Measurements from ENCODE around the gene TCERG1L.
"Not testable (repeated sequence)": the region's sequence is repeated elsewhere in the genome, so short reads cannot be mapped to it uniquely, and the experiment has no call there.

TCERG1L gene

DNA sequence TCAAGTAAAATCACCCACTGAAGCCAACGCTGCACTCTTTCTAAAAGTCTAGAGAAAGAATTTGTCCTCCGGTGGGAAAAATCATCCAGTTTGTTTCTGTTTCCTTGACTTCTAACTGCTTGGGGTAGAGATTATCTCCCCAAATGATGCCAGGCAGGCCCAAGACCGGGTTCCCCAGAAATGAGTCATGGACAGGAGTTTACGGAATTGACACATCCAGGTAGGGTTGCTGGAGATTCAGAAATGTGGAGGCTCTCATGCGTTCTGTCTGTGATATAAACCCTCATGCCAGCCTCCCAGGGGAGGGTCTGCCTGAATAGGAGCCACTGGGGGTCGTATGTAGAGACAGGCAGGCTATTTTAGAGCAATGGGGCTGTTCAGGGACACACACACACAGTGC is 230.9 kb downstream of the TCERG1L start:
- no peak for DNase-seq

DNA sequence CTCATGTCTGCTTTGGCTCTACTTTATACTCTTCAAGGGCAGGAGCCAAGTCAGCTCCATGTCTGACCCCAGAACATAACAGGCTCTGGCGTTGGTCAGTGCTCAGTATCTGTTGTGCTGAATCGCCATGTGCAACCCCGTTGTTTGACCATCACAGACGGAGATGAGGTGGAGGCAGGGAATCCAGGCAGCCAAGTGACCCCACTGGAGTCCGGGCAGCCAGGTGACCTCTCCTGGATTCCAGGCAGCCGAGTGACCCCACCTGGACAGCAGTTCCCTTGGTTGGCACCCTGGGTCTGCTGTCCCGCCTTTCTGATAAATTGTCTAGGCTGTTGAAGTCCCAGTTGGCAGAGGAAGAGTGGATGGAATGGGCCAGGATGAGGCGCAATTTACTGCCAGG is 232.2 kb downstream of the TCERG1L start:
- no peak for DNase-seq

DNA sequence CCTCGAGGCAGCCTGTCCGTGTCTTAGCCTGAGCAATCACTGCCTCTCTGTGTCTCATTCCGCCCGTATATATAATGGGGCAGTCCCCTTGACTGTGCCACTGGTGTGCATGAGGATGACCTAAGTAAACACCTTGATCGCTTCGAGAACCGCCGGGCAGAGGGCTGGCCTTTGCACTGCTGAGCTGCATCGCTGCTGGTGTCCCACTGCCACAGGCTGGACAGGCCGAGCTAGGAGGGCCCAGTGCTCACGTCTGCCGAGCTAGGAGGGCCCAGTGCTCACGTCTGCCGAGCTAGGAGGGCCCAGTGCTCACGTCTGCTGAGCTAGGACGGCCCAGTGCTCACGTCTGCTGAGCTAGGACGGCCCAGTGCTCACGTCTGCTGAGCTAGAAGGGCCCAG is 232.6 kb downstream of the TCERG1L start:
- DNase-seq = not testable (repeated sequence)

DNA sequence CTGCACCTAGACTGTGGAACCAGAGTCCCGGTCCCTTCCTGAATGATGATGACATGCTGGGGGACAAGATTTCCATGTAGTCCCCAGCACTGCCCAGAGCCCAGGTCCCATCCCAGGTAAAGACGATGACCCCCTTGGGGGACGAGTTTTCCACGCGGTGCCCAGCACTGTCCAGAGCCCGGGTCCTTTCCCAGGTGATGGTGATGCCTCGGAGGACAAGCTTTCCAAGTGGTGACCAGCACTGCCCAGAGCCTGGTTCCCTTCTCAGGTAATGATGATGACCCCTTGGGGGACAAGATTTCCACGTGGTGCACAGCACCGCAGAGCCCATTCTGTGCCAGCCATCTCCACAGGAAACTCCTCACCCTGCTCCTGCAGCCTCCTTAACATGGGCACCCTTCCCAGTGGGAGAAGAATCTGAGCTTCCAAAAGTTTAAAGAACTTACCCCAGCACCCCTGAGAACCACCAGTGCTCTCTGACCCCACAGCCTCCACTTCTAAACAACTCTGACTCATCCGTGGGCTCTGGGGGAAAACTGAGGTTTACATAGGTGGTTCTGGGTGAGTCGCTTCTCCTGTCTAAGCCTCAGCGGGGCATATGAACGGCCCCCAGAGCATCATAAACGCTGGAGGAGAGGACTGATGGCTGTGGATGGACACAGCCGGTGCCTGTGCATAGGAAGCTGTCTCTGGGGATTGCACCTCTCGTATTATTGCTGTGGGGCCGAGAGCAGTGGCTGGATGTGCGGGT is 233.2 kb downstream of the TCERG1L start:
- no peak for DNase-seq

DNA sequence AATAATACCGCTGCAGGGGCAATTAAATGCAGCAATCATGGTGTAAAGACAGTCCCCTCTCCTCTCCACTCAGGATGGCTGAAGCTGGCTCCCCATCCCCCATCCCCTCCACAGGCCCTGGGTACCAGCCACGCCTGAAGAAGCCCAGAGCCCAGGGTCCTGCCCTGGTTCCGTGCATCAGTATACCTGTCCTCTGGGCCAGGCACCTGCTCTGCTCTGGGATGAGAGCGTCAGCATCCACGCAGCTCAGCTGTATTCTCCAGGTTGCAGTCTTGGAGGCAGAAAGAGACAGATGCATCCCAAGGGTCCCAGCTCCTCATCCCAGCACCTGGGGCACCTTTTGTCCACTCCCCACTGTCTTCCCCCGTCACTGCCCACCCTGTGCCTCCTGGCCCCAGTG is 233.8 kb downstream of the TCERG1L start:
- DNase-seq = no peak

DNA sequence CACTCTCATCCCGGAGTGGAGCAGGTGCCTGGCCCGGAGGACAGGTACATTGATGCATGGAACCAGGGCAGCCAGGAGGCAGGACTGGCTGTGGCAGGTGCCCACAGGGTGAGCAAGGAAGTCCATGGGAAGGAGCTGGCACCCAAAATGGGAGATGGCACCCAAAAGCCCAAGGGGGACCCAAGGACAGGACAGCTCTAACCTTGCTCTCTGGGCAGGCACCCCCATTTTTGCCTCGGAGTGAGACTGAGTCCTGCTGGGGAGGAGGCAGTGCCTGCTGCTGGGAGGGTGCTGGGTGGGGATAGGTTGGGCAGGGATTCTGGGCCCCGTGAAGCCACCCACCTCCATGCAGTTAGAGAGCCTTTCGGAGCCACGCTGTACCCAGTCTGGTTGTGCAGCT is 234.5 kb downstream of the TCERG1L start:
- no peak for DNase-seq

DNA sequence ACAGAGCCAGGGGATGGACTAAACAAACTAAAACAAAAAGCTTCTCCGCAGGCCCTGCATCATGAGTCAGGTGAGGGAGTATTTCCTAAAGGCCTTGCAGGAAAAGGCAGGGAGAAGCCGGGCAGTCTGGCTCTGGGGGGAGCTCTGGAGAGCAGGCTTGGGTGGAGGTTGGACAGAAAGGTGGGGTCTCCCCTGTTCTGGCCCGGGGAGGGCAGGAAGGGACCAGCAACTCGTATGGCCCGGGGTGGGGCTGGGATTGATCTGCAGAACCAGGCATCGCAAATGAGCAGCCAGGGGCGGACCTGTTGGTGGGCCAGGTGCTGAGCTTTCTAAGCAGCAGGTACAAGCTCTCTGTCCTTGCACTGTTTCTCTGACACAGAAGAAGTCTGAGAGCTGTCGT is 235.2 kb downstream of the TCERG1L start:
- no peak for DNase-seq

DNA sequence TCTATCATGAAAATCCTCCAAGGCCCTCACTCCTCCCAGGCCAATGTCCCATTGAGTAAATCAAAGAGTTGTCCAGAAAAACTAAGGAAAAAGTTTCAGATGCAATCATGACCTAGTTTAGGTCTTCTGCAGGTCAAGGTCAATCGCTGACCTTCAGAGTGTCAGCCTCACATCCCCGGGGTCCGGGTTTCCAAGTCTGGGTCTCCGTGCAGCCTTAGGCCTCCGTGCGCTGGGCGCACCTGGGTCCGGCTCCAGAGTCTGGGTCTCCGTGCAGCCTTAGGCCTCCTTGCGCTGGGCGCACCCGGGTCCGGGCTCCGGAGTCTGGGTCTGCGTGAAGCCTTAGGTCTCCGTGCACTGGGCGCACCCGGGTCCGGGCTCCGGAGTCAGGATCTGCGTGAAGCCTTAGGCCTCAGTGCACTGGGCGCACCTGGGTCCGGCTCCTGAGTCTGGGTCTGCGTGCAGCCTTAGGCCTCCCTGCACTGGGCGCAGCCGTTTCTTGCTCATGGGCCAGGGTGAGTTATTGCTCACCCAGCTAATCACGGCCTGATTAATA is 236.2 kb downstream of the TCERG1L start:
- no peak for DNase-seq

DNA sequence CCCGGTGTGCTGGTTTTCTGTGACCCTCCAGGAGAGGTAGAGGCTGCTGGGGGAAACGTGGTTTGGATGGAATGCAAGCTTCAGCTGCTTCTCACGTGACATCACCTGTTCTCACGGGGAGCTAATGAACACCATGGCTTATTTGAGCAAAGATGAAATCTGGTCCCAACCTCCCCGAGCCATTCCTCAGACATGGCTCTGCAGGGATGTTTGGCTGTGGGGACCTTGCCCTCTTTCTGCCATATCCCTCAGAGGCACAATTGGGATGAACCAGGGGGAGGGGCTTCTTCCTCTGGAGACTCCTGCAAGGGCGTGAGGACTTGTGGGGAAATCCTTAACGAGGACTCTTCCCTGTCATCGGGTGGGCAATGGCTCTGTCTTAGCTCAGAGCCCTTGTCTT is 236.8 kb downstream of the TCERG1L start:
- no peak for DNase-seq

DNA sequence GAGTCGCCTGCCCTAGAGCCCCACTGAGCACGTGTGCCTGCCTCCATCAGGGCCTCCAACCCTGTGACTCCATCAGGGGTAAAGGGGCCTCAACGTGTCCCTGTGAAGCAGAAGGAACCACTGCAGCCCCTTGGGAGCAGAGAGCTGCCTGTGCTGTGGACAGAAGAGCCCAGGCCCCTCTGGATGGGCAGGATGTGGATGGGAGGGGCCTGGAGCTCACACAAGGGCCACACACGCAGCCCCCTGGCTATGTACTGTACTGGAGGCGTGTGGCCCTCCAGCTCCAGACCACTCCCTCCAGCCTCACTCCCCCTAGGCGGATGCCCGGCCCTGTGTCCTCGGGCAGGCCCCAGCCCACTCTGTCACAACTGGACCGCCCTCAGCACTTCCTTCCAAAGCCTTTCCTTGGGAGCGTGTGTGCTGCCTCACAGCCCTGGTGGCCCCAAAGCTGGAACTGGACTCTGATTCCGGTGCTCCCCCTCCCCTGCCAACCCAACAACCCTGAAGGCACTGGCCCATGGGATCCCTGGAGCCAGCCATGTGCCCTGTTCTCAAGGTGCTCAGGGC is 238.0 kb downstream of the TCERG1L start:
- no peak for DNase-seq

DNA sequence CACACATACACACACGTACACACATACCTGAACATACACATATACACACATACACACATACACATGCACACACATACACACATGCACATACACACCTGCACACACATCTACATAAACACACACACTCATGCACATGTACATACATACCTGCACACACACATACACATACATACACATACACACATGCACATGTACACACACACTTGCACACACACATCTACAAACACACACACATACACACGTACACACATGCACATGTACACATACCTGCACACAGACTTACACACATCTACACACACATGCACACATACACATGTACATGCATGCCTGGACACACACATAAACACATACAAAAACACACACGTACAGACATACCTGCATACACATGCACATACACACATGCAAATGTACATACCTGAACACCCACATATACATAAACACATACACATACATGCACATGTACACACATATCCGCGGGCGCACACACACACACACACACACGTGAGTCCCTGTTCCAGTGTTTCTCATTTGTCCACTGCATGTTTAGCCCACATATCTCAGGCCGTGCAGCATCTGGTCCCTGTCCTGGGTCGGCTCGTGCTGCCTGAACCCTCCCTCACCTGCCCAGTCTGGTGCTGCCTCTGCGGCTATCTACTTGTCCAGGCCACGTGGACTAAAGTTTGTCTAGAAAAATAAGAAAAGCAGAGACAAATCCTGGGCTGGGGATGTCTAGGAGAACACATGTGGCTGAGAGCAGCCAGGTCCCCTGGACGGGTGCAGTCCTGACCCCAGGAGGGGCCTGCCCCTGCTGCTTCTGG is 238.7 kb downstream of the TCERG1L start:
- no peak for DNase-seq

DNA sequence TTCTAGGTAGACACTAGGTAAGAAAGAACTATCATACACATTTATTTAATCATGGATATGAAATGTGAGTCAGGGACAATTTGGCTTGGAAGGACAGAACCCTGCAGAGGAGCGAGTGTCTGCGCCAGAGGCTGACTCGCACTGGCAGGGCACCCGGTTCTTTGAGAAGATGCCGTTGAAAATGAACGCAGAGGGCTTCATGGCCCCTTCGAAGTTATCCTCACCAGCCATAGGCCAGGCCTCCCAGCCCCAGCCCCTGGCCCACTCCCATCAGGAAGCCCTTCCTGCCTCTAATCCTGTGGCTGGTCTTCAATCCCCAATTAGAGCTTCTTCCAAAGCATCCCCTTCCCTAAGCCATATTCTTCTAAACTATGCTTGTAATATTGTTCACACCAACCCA is 239.8 kb downstream of the TCERG1L start:
- DNase-seq = no peak

DNA sequence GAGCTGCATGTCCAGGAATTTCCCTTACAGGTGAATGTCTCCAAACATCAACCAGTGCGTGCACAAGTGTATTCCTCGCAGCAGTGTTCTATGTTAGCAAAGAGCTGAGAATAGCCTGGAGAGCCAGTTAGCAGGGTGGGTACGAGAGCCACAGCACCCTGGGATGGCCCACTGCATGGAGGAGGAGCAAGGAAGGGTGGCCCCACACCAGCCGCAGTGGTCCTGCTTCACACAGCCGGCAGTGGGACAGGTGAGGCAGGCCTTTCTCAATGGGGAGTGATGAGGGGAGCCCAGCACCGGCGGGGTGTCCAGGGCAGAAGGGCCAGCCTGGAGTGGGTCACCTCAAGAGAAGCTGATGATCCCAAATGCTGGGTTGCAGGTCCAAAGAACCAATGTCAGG is 240.7 kb downstream of the TCERG1L start:
- DNase-seq = no peak

DNA sequence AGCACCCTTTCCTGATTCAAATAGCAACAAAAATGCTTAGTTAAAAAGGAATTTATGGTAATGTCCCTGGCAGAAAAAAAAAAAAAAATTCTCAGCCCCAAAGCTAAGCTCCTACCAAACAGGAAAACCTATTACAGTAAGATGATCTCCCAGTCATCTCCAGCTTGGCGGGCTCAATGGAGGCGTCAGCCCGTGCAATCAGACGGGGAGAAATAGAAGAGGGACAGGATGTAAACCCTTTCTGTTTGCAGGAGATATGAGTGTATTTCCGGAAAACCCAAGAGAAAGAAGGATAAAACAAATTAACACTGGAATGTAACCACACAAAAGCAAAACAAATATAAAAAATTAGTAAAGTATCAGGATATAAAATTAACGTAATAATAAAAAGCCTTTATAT is 242.8 kb downstream of the TCERG1L start:
- no peak for DNase-seq

DNA sequence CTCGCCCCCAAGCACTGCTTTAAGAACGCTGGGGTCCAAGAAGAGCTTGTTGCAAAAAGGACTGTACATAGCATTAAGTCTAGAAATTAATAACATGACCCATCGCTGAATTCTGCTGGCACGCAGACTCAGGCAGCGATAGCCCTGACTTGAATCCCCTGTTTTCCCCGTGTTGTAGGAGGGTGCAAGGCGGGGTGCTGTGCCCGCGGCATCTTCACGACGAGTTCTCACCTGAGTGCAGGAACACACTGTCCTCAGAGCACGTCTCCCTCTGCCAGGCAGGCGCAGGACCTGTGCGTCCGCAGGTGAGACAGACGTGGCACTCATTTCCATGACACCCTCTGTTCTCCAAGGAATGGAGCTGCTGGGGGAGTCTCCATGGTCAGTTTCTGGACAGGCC is 243.2 kb downstream of the TCERG1L start:
- no peak for DNase-seq

DNA sequence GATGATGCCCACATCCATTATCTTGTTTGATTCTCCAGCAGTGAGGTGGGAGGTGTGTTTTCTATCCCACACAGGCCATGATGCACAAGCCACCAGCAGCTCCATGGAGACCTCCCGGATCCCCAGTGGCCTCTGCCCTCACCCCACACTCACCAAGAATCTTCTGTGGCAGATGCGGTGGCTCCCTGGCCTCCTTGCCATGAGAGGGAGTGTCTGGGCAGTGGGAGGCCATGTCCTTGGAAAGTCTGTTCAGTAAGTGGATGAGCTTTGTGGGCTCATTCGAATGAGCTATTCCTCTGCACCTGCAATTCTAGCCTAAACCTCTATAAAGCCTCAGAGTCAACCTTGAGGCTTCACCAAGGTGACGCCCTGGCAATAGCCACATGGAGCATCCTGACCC is 243.8 kb downstream of the TCERG1L start:
- no peak for DNase-seq

DNA sequence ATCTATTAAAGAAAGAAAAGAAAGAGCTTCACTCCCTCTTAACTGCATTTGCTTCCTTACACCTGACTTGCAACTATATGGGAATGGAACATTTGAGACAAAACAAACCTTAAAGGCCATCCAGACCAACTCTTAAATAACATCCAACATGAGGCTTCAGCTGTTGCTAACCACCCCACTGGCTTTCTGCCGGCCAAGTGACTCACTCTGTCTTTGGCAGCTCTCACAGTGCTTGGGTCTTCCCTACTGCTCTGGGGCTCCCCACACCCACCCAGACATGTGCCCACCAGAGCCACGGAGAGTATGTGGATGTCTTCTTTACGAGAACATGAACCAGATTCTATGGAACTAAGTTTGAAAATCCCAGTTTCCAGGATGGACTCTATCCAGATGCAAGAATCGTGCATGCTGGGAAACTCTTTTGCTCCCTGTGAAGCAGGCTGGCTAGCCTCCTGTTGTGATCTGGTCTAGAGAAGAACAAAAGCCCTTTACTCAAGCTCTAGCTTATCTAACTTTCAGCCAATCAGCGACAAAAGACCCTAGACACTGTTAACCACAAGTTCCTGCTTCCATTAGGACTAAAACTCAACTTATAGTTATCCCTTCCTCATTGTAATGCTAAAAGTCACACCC is 245.7 kb downstream of the TCERG1L start:
- no peak for DNase-seq

DNA sequence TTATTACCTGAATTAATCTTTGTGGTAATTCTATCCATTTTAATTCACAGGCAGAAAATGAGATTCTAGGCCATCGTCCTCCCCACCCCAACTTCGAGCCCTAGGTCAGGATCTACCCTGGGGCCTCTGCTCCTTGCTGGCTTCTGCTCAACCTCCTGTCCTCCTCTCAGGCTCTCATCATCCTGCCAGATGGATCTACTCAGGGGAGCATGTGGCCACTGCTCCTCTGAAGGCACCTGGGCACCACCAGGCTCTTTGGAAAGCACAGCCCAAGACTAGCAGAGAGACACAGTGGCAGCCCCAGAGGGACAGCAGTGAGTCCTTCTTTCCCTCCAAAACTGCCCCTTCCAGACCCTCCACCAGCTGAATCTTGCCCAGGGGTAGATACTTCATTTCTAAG is 248.2 kb downstream of the TCERG1L start:
- no peak for DNase-seq

DNA sequence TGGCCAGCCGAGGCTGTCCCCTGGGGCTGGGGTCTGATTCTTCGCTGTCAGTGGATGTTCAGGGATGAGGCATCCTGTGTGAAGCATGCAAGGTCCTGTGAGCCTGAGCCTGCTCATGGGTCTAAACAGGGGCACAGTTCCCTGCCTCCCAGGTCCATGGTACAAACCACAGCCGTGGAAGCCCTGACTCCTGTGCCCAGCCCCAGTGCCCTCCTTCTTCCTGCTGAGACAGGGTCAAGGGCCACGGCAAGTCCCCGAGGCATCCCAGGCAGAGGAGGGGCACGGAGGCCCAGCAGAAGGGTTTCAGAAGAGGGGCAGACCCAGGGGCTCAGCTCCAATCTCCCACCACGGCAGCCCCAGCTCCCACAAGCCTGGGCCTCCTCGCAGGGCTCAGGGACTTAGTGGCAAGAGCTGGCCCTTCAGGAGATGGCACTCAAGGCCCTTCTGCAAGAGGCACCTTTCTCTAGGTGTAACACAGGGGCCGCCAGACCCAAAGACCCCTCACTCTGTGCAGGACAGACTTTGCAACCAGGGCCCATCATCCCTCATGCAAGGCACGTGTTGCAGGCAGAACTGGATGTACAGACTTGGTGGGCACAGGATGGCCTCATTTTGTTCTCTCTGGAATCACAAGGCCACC is 248.8 kb downstream of the TCERG1L start:
- no peak for DNase-seq

DNA sequence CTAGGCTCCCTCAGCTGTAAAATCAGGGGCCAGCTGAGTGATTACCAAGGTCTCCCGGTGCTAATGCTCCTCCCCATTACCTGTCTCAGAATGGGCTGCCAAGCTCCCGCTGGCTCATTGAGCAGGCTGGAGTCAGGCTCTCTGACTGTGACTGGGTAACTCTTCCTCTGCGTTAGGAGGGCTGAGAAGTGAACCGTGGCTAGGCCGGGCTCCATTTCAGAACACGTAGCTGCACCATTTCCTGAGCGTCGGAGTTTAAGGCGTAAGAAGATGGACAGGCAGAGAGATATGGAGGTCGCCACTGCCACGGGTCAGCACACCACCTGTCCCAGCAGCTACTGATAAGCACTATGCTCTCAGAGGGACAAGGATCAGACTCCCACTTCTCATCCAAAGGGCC is 250.3 kb downstream of the TCERG1L start:
- DNase-seq = no peak

DNA sequence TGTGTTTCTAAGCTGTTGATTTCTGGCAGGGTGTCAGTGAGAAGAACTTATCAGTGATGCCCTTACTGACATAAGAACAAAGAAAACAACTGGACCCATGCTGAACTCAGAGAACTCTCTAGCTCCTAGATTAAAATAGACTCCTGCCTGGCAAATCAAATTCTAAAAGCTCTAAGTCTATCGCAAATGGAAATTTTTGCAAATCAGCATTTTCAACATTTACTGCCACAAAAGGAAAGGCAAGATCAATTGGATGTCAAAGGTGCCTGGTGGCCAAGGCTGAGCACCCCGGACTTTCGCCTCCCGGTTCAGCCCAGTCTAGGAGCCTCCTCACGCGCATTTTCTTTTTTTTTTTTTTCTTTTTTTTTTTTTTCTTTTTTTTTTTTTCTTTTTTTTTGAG is 251.6 kb downstream of the TCERG1L start:
- no peak for DNase-seq

DNA sequence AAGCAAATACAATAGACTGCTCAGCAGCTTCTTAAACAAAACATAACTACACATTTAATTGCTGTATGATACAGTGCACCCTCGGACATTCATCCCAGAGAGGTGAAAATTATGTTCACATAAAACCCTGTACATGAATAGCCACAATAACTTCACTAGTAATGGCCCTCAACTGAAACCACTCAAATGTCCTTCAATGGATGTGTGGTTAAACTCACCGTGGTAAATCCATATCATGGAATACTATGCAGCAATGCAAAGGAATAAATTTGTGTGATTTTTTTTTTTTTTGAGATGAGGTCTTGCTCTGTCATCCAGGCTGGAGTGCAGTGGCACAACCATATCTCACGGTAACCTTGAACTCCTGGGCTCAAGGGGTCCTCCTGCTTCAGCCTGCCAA is 252.7 kb downstream of the TCERG1L start:
- no peak for DNase-seq

DNA sequence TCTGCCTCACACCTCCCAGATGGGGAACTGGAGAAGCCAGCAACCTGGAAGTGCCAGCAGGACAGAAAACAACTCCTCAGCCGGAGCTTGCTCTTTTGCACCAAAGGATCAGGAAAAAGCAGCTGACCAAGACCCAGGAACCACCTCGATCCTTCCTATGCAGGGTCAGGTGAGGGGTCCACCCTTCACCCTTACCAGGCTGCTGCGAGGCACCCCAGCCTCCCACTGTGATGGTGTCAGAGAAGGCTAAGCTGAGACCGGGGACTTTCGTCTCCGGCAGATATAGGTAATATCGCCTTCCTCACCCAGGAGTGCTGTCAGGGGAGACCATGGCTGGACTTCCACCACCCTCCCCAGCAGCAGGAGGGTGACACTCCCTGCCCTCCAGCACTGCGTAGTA is 254.7 kb downstream of the TCERG1L start:
- no peak for DNase-seq

Data from fibroblast of skin of abdomen (primary cell).